GM21786 (cell line): ENCODE data around the gene CLIC4.
"Not testable (repeated sequence)": the region's sequence is repeated elsewhere in the genome, so short reads cannot be mapped to it uniquely, and the experiment has no call there.

Source experiments
- ATAC-seq: cut with Tn5 transposase; IDR thresholded peaks from one replicate; pipeline ENCODE4 v1.9.1; 2021; ENCODE audit not compliant: unreplicated experiment

The CLIC4 gene

GRCh38 chr1:24803220-24803619 is 58.0 kb downstream of the CLIC4 start:
- no peak for ATAC-seq

GRCh38 chr1:24803987-24804530 is 58.8 kb downstream of the CLIC4 start:
- no peak for ATAC-seq

- no peak for ATAC-seq
These were observed 60.5 kb downstream of the CLIC4 start for GRCh38 chr1:24805534-24806301.

- ATAC-seq, result no peak
These were observed 61.3 kb downstream of the CLIC4 start for GRCh38 chr1:24806588-24806987.

GRCh38 chr1:24811494-24811893 is 66.2 kb downstream of the CLIC4 start:
- ATAC-seq, result not testable (repeated sequence)

GRCh38 chr1:24820221-24820620 is 75.0 kb downstream of the CLIC4 start:
- ATAC-seq, result not testable (repeated sequence)

GRCh38 chr1:24822887-24823286 is 77.6 kb downstream of the CLIC4 start:
- ATAC-seq, result no peak

GRCh38 chr1:24823486-24823885 is 78.2 kb downstream of the CLIC4 start:
- ATAC-seq, result not testable (repeated sequence)

GRCh38 chr1:24825174-24825573 is 79.9 kb downstream of the CLIC4 start:
- ATAC-seq, result no peak

- no peak for ATAC-seq
These were observed 81.3 kb downstream of the CLIC4 start for GRCh38 chr1:24826510-24826909.

- ATAC-seq, result no peak
These were observed 82.3 kb downstream of the CLIC4 start for GRCh38 chr1:24827379-24828135.

GRCh38 chr1:24828183-24828886 is 83.1 kb downstream of the CLIC4 start:
- ATAC-seq, result no peak

- ATAC-seq, result no peak
These were observed 83.6 kb downstream of the CLIC4 start for GRCh38 chr1:24828887-24829192.

- ATAC-seq, result no peak
These were observed 85.5 kb downstream of the CLIC4 start for GRCh38 chr1:24830680-24831272.

- ATAC-seq, result no peak
These were observed 96.3 kb downstream of the CLIC4 start for GRCh38 chr1:24841593-24841992.

GRCh38 chr1:24846671-24847070 is 101.4 kb downstream of the CLIC4 start:
- no peak for ATAC-seq

GRCh38 chr1:24847995-24848881 is 103.0 kb downstream of the CLIC4 start:
- ATAC-seq, result peak; percentile 79

GRCh38 chr1:24849672-24850295 is 104.5 kb downstream of the CLIC4 start:
- no peak for ATAC-seq

- no peak for ATAC-seq
These were observed 105.2 kb downstream of the CLIC4 start for GRCh38 chr1:24850328-24850920.
